ENCODE results near the gene KIF21A.

The KIF21A gene

DNA sequence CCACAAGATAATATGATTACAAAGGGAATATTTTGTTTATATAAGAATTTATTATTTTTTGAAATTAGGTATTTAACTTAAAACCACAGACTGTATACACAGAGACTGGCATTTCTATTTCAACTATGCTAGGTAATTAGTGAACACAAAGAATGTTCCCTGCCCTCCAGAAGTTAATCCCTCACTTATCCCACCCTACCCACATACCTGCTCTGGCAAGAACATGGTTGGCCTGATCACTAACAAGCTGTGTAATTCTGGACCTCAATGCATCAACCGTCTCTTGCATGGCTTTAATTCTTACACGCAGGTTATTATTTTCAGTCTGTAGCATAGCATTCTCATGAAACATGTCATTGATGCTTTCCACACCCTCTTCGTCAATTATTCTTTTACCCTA, 85.9 kb downstream of the KIF21A start:
- CTCF ChIA-PET = no interaction called here
- TF ChIP-seq, protein P1, sequence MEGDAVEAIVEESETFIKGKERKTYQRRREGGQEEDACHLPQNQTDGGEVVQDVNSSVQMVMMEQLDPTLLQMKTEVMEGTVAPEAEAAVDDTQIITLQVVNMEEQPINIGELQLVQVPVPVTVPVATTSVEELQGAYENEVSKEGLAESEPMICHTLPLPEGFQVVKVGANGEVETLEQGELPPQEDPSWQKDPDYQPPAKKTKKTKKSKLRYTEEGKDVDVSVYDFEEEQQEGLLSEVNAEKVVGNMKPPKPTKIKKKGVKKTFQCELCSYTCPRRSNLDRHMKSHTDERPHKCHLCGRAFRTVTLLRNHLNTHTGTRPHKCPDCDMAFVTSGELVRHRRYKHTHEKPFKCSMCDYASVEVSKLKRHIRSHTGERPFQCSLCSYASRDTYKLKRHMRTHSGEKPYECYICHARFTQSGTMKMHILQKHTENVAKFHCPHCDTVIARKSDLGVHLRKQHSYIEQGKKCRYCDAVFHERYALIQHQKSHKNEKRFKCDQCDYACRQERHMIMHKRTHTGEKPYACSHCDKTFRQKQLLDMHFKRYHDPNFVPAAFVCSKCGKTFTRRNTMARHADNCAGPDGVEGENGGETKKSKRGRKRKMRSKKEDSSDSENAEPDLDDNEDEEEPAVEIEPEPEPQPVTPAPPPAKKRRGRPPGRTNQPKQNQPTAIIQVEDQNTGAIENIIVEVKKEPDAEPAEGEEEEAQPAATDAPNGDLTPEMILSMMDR (conservative IDR thresholded peaks at IDR 0.05; ENCODE audit: low read depth) = no peak
- DNase-seq (ENCODE audit: low spot score) = no peak
- POLR2A ChIA-PET (ENCODE audit: low non-redundant PET) = no interaction called here
- no peak overlapping the region for H3K27ac ChIP-seq

DNA sequence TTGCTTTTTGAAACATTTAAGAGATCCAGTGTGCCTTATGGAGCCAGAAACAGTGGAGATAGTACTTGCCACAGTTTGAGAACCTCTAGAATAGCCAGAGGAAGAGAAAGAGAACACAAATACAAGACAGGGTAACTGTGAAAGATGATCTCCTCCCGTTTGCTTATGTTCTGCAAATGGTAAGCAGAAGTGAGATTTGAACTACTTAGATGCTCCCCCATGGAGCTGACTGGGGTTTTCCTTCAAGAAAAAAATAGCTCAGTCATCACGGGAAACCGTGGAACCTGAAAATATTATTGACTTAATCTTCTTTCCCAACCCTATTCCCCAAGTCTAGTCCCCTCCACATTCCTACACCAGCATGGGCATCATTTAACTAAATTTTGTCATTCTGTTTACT, 87.1 kb downstream of the KIF21A start:
- DNase-seq (ENCODE audit: low spot score) = no peak
- POLR2A ChIA-PET (ENCODE audit: low non-redundant PET) = no interaction called here
- H3K27ac ChIP-seq = no peak overlapping the region
- TF ChIP-seq, protein P1 (conservative IDR thresholded peaks at IDR 0.05; ENCODE audit: low read depth) = no peak
- CTCF ChIA-PET = interaction anchor here (0.6 to 0.7 kb wide), 2 partner anchors 88 to 138 kb away, joined by 3 read pairs; no protein-coding TSS in a partner anchor

DNA sequence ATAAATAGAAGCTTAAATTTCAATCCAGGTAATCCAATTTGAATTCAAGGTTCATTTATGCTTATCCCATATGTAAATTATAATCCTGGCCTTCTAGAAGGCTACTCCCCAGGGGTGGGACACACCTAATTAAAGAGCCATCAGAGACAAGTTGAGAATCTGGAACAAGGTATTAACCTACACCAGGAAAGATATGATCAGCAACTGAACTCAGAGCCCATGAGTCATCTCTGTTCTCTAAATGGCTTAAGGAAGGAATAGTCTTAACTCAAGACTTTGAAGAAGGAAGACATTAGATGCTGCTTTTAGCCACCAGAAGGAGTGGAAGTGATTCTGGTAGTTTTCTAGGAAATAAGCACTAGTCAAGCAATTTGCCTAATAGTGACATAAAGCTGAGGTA, 88.0 kb downstream of the KIF21A start:
- POLR2A ChIA-PET (ENCODE audit: low non-redundant PET) = no interaction called here
- H3K27ac ChIP-seq = no peak overlapping the region
- TF ChIP-seq, protein P1 (conservative IDR thresholded peaks at IDR 0.05; ENCODE audit: low read depth) = no peak
- no peak for DNase-seq (ENCODE audit: low spot score)
- CTCF ChIA-PET = no interaction called here

DNA sequence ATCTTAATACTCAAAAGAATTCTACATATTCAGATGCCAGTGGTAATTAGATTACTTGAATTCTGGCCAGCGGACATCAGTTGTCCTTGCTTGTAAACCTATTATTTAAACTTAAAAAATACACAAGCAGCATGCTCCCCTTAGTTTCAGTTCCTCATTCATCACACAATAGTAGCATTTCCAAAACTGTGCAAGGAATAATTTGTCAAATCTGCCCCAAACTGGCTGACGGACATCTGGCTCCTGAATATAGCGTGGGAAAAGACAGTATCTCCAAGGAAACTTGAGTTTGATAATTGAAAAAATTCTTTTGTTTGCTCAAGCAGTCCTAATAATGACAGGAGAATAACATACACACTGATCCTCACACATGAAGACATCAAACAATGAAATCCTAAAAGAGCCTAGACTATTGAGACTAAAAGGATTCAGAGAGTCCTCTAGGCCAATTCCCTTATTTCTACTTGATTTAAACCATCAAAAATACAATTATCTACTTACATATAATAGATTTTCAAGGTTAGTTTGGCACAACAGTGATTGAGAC, 90.4 kb downstream of the KIF21A start:
- CTCF ChIA-PET = interaction anchor here (0.7 kb wide), 1 partner anchor 160 kb away, joined by 4 read pairs; no protein-coding TSS in a partner anchor

DNA sequence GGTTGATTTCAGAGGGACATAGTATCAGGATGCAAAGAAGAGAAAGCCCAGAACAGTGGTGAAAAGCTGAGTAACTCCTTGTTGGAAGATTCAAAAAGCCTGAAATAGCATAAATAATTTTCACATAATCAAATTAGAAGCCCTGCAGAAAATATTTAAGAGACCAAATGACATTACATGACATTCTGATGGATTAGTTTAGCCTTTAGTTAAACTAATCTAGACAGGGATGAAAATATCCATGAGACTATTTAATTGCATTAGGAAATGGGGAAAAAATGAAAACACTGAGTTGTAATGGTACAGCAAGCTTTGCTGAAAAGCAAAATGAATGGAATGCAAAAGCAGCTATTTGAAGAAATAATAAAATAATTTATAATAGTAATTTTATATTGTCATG, 91.8 kb downstream of the KIF21A start:
- POLR2A ChIA-PET (ENCODE audit: low non-redundant PET) = no interaction called here
- TF ChIP-seq, protein P1 (conservative IDR thresholded peaks at IDR 0.05; ENCODE audit: low read depth) = no peak
- no peak overlapping the region for H3K27ac ChIP-seq
- CTCF ChIA-PET = interaction anchor here (0.5 kb wide), 1 partner anchor 303 kb away, joined by 6 read pairs; no protein-coding TSS in a partner anchor
- DNase-seq (ENCODE audit: low spot score) = no peak

More for the DNA sequence above, 90.4 kb downstream of the KIF21A start:
- no peak overlapping the region for H3K27ac ChIP-seq
- no peak for DNase-seq (ENCODE audit: low spot score)
- TF ChIP-seq, protein P1 (conservative IDR thresholded peaks at IDR 0.05; ENCODE audit: low read depth) = no peak
- POLR2A ChIA-PET (ENCODE audit: low non-redundant PET) = no interaction called here

DNA sequence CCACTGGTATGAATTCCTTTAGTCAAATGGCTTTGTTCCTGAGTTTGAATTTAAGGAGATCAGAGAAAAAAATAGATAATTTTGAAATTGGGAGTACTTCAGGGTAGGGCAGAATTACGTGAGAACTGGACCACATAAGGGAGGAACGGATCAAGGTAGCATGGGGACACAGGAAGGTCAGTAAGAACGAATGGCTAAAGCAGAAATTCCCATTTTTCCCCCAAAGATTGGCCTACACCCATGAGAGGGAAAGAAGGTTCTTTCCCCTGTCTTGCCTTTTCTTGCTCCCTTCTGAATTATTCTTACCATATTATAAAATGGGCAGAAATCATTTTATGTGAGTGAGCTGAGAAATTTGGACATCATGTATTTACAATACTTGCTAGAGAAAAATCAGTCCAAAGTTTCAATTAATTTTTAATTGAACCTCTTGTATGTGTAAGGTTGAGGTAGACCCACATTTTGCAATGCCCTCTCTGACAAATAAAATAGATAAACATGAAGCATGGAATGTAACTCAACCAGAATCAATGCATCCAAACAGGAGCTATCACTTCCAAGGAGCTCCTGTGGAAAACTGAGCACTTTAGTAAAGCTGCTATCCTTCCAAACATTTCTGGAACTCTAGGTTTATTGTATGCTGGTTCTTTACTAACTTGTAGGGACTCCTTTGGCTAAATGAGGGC, 93.8 kb downstream of the KIF21A start:
- CTCF ChIA-PET = no interaction called here
- TF ChIP-seq, protein P1 (conservative IDR thresholded peaks at IDR 0.05; ENCODE audit: low read depth) = no peak
- H3K27ac ChIP-seq = no peak overlapping the region
- DNase-seq (ENCODE audit: low spot score) = no peak
- POLR2A ChIA-PET (ENCODE audit: low non-redundant PET) = no interaction called here

Data from RWPE1 (cell line).